Mesothelial cell of epicardium (in vitro differentiated cells): Measurements from ENCODE around the gene HTRA1. TPM values are rescaled to one million over a fixed set of nuclear protein-coding genes. Genes with fewer than 3 reads are reported as not detected.

Experiments used
- DNase-seq, 2 experiments: peaks; one replicate each; pipeline ENCODE4 v3.0.0; 2021; ENCODE audit warnings: low spot score in 2 of 2; ENCODE audit not compliant: unreplicated experiment in 2 of 2
- H3K27ac Mint-ChIP-seq: 2 replicates; pipeline ENCODE4 v1.8.0; 2021; ENCODE audit warnings: mixed read lengths
- H3K27me3 Mint-ChIP-seq: 2 replicates; pipeline ENCODE4 v1.8.0; 2021; ENCODE audit warnings: low read depth, mixed read lengths
- H3K36me3 Mint-ChIP-seq: 2 replicates; pipeline ENCODE4 v1.8.0; 2021; ENCODE audit warnings: mixed read lengths
- H3K4me1 Mint-ChIP-seq: 2 replicates; pipeline ENCODE4 v1.8.0; 2021; ENCODE audit warnings: mixed read lengths
- H3K4me3 Mint-ChIP-seq: 2 replicates; pipeline ENCODE4 v1.8.0; 2021; ENCODE audit warnings: mild to moderate bottlenecking, moderate library complexity, mixed read lengths
- H3K9me3 Mint-ChIP-seq: 2 replicates; pipeline ENCODE4 v1.8.0; 2021; ENCODE audit warnings: mixed read lengths
- CTCF ChIP-seq: fragments of 200-600 bp; sonication (generic); IDR thresholded peaks from one replicate; pipeline ENCODE4 v1.5.0; 2021; ENCODE audit warnings: antibody characterized with exemption; ENCODE audit not compliant: unreplicated experiment
- total RNA-seq: library from RNA; stranded (reverse); gene quantifications from 3 replicates; pipeline ENCODE4 v1.2.1, GENCODE V29; 2021

The HTRA1 gene
- total RNA-seq, 1 donor from 2014 or later = 12.2 TPM

- DNase-seq = no peak
- Mint-ChIP-seq H3K36me3 (no peaks in the 10 kb centered on the region), H3K27ac (no peak overlapping the region), H3K4me1 (peaks cover 27% of the 10 kb centered on the region), H3K4me3 (no peak overlapping the region), H3K9me3 (no peaks in the 10 kb centered on the region), H3K27me3 (peaks cover 10% of the 10 kb centered on the region)
- TF ChIP-seq CTCF = no peak
These were observed 13.7 kb downstream of the HTRA1 start for GRCh38 chr10:122475100-122475499.

- no peak for DNase-seq
- TF ChIP-seq CTCF = no peak
- Mint-ChIP-seq H3K4me1 (peaks cover 27% of the 10 kb centered on the region), H3K27ac (peak overlapping the region; percentile 59), H3K9me3 (no peaks in the 10 kb centered on the region), H3K4me3 (no peak overlapping the region), H3K36me3 (no peaks in the 10 kb centered on the region), H3K27me3 (peaks cover 11% of the 10 kb centered on the region)
These were observed 14.4 kb downstream of the HTRA1 start for GRCh38 chr10:122475591-122476332.

GRCh38 chr10:122476333-122476695 is 15.0 kb downstream of the HTRA1 start:
- H3K27me3 Mint-ChIP-seq = peaks cover 7% of the 10 kb centered on the region
- TF ChIP-seq CTCF = no peak
- peaks cover 27% of the 10 kb centered on the region for H3K4me1 Mint-ChIP-seq
- DNase-seq = no peak
- no peak overlapping the region for H3K4me3 Mint-ChIP-seq
- peak overlapping the region; percentile 59 for H3K27ac Mint-ChIP-seq
- H3K36me3 Mint-ChIP-seq = no peaks in the 10 kb centered on the region
- H3K9me3 Mint-ChIP-seq = no peaks in the 10 kb centered on the region

DNA sequence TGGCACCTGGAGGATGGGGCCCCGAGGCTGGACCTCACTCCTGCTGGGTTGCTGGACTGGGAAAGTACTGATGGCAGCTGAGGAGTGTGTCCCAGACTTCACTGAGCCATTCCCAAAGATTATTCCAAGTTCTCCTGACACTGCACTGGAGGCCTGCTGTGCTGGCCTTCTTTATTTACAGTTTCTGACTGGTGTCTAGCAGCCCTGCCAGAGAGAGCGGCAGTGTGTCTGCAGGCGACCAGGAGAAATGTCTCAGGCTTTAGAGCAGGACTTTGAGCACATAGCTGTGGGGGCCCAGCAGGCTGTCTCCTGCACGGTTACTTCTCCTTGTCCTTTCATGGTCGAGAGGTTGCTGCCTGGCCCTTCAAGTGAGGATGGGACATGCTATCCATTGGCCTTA is 16.1 kb downstream of the HTRA1 start:
- no peak for DNase-seq
- H3K36me3 Mint-ChIP-seq = peaks cover 1% of the 10 kb centered on the region
- H3K4me3 Mint-ChIP-seq = no peak overlapping the region
- TF ChIP-seq CTCF = no peak
- H3K27ac Mint-ChIP-seq = no peak overlapping the region
- peaks cover 7% of the 10 kb centered on the region for H3K27me3 Mint-ChIP-seq
- peaks cover 6% of the 10 kb centered on the region for H3K9me3 Mint-ChIP-seq
- H3K4me1 Mint-ChIP-seq = peaks cover 27% of the 10 kb centered on the region

GRCh38 chr10:122478971-122479370 is 17.6 kb downstream of the HTRA1 start:
- Mint-ChIP-seq H3K27me3 (peaks cover 7% of the 10 kb centered on the region), H3K9me3 (peaks cover 6% of the 10 kb centered on the region), H3K36me3 (peaks cover 1% of the 10 kb centered on the region), H3K4me1 (peaks cover 27% of the 10 kb centered on the region), H3K4me3 (no peak overlapping the region), H3K27ac (no peak overlapping the region)
- no peak for DNase-seq
- TF ChIP-seq CTCF = no peak
